ENCODE results near the gene NR1H2.

Gene NR1H2

DNA sequence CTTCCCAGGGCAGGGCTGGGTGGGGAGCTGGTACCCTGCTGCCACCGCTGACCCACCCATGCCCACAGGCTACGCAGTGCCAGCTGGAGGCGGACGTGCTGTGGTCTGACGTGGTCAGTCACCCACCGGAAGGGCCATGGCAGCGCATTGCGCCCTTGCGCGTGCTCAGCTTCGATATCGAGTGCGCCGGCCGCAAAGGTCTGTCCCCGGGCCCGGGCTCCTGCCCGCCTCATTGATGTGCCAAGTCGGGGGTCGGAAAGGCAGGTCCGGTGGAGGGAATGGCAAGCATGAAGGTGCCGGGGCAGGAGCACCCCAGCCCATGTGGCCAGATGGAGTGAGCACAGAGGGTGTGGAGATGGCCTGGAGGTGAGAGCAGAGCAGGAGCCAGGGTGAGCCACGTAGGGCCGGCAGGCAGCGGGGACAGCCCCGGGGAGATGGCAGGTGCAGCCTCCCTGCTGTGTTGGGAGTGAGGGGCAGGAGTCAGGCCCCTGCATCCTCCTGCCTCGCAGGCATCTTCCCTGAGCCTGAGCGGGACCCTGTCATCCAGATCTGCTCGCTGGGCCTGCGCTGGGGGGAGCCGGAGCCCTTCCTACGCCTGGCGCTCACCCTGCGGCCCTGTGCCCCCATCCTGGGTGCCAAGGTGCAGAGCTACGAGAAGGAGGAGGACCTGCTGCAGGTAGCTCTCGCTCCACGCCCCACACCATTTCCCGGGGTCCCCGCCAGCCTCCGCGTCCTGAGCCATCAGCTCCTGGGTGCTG, 26.5 kb downstream of the NR1H2 start:
- no peak for DNase-seq (ENCODE audit: low spot score)

DNA sequence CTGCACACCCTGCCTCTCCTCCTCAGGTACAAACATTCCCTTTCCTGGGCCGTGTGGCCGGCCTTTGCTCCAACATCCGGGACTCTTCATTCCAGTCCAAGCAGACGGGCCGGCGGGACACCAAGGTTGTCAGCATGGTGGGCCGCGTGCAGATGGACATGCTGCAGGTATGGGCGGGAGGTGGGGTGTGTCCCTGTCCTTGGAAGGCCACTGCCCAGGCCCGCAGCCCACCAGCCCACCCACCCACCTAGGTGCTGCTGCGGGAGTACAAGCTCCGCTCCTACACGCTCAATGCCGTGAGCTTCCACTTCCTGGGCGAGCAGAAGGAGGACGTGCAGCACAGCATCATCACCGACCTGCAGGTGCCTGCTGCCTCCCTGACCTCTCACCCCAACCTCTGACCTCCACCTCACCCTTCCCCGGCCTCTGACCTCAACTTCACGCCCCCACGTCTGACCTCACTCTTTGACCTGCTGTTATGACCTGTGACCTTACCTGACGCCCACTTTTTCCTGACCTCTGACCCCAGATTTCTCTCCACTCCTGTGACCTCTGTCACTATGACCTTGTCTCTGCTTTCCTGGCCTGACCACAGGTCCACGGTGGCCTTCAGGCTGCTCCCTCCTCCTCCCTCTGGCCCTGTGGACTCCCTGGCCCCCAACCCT, 30.0 kb downstream of the NR1H2 start:
- no peak for DNase-seq (ENCODE audit: low spot score)

DNA sequence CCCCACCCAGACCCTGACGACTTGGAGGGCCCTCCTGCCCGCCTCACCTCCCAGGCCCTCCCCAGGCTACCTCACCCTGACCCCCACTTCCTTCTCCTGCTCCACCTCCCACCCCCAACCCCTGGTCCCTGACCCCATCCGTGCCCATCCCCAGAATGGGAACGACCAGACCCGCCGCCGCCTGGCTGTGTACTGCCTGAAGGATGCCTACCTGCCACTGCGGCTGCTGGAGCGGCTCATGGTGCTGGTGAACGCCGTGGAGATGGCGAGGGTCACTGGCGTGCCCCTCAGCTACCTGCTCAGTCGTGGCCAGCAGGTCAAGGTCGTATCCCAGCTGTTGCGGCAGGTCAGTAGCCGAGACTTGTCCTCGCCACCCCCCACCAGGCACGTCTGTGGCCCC, 30.6 kb downstream of the NR1H2 start:
- DNase-seq (ENCODE audit: low spot score) = no peak

DNA sequence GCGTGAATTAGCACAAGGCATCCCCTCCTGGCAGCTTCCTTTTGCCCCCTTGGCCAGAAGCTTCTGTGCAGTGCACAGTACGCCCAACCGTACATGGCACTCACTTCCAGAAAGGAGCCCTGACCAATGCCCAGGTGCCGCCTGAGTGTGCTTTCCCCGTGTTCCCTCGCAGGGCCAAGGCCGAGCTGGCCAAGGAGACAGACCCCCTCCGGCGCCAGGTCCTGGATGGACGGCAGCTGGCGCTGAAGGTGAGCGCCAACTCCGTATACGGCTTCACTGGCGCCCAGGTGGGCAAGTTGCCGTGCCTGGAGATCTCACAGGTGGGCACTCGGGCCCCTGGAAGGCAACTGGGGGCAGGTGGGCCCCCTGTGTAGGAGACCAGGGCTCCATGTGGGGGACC, 33.1 kb downstream of the NR1H2 start:
- no peak for DNase-seq (ENCODE audit: low spot score)

DNA sequence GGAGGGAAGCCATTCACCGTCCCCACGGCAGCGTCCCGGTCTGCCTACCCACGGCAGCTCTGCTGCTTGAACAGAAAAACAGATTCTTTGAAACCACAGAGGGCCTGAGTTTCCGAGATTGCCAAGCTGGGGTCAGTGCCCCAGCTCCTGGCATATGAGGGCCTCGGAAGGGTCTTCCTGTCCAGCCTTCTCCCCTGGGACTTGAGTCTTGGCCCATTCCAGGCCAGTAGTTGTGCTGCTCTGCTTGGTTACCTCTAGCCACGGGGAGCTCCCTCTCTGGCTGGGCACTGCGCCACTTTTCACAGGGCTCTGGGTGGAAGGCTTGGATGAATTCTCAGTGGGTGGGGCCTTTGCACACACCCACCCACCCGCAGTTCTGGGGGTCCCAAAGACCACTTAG, 33.9 kb downstream of the NR1H2 start:
- DNase-seq (ENCODE audit: low spot score) = no peak

DNA sequence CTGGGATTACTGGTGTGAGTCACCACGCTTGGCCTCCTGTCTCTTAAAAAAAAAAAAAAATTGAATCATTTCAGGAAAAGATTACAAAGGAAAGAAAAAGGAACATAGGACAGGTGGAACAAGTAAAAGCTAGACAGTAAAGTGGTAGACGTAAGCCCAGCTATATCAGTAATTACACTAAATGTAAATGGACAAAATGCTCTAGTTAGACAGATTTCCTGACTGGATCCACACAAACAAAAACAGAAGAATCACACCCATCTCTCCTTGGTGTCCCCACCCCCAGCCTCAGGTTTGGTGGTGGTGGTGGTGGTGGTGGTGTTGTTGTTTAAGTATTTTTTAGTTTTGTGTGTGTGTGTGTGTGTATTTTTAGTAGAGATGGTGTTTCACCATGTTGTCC, 36.2 kb downstream of the NR1H2 start:
- DNase-seq (ENCODE audit: low spot score) = no peak

DNA sequence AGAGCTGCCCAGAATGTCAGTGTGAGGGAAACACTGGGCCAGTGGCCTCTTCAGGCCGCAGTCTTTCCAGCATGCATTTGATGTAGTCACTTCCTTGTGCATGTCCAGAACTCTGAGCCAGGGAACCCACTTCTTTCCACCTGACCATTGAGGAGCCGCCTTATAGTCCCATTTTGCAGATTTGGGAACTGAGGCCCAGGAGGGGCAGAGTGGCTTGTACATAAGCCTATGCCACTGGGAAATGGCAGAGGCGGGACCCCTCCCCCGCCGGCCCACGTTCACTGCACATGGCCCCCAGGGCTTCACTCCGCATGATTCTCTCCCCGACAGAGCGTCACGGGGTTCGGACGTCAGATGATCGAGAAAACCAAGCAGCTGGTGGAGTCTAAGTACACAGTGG, 36.8 kb downstream of the NR1H2 start:
- DNase-seq (ENCODE audit: low spot score) = no peak

DNA sequence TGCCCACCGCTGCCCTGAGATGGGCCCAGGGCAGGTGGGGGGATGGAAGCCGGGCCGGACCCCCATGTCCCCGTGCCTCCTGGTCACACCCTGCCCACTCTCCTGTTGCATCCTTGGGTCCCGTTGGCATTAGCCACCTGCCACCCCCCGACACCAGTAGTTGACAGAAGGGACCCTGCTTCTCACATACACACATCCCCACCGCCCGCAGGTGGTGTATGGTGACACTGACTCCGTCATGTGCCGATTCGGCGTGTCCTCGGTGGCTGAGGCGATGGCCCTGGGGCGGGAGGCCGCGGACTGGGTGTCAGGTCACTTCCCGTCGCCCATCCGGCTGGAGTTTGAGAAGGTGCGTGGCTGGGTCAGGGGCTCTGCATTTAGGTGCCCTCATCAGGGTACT, 37.3 kb downstream of the NR1H2 start:
- DNase-seq (ENCODE audit: low spot score) = no peak

DNA sequence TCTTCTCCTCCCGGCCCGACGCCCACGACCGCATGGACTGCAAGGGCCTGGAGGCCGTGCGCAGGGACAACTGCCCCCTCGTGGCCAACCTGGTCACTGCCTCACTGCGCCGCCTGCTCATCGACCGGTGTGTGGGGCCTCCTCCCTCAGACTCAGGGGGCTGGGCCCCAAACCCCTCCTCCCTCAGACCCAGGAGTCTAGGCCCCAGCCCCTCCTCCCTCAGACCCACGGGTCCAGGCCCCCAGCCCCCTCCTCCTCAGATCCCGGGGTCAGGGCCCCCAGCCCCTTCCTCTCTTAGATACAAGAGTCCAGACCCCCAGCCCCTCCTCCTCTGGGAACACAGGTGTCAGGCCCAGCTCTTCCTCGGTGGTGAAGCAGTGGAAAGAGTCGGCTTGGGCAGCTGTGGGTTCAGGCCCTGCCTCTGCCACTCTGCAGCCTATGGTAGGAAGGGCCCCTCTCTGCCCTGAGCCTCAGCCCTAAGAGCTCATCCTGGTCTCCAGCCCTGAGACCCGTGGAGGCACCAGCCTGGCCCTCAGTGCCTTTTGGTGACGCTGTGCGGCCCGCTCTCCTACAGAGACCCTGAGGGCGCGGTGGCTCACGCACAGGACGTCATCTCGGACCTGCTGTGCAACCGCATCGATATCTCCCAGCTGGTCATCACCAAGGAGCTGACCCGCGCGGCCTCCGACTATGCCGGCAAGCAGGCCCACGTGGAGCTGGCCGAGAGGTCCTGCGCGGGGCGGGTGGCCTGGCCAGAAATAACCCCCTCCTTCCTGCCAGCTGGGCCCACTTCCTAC, 38.8 kb downstream of the NR1H2 start:
- no peak for DNase-seq (ENCODE audit: low spot score)

DNA sequence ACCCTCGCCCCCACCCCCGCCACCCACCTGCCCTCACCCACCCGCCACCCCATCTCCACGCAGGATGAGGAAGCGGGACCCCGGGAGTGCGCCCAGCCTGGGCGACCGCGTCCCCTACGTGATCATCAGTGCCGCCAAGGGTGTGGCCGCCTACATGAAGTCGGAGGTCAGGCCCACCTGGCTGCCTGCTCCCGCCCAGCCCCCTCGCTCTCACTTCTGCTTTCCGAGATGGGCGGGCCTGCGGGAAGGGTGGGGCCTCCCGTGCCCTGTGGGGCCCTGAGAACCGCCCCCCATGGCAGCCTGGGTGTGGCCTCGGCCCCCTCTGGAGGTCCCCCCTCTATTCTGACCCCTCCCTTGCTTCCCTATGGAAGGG, 39.4 kb downstream of the NR1H2 start:
- DNase-seq (ENCODE audit: low spot score) = no peak

DNA sequence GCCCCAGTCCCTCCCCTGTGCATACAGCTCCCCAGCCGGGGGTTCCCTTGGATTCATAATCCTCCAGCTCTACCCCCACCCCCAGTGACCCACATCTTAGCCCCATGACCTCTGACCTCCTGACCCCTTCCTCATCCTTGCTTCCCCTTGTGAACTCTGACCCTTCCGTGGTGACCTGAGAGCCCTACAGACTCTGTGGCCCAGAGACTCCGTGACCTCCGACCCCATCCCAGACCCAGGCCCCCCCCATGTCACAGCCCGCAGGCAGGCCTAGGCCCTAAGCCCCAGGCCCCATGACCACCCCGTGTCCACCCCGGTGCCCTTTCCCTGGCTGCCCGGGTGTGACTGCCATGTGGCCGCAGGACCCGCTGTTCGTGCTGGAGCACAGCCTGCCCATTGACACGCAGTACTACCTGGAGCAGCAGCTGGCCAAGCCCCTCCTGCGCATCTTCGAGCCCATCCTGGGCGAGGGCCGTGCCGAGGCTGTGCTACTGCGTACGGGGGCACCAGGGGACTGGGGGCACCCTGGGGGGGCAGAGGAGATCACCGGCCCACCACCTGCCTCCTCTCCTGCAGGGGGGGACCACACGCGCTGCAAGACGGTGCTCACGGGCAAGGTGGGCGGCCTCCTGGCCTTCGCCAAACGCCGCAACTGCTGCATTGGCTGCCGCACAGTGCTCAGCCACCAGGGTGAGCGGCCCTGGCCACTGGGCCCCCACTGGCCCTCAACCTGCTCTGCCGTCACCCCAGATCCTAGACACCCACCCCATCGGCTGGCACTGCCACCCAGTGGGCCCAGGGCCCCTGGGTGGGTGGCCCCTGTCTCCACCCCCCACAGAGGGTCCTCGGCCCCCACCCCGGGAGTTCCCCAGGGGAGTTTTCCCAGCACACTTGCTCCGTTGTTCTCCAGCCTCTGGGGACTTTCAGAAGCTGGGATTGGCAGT, 40.0 kb downstream of the NR1H2 start:
- DNase-seq (ENCODE audit: low spot score) = no peak

DNA sequence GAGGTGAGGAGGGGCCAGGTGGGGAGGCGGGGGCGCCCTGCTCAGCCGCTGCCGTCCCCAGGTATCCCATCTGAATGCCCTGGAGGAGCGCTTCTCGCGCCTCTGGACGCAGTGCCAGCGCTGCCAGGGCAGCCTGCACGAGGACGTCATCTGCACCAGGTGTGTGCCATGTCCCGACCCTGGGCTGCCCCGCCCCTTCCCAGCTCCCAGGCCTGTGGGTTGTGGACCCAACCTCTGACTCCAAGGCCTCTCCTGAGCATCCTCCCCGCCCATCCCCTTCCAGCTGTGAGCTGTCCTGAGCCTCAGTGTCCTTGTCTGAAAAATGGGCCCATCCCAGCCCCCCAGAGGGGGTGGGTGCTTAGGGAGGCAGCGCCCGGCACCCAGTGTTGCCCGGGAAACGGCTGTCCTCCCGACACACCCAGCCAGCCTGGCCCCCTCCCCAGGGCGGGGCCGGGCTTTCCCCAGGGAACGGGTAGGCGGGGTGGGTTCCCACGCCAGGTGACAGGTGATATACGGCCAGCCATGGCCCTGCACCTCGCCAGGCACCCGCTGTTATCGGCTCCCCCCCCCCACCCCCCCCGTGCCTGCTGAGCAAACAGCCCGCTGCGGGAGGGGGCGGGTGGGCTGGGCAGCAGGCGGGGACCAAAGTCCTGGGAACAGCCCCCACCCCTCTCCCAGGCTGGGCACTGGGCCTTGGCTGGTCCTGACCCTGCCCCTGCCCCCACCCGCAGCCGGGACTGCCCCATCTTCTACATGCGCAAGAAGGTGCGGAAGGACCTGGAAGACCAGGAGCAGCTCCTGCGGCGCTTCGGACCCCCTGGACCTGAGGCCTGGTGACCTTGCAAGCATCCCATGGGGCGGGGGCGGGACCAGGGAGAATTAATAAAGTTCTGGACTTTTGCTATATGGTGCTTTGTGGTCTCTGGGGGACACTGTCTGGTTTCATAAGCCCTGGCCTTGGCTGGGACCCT, 41.1 kb downstream of the NR1H2 start:
- DNase-seq (ENCODE audit: low spot score) = peak; percentile 58

DNA sequence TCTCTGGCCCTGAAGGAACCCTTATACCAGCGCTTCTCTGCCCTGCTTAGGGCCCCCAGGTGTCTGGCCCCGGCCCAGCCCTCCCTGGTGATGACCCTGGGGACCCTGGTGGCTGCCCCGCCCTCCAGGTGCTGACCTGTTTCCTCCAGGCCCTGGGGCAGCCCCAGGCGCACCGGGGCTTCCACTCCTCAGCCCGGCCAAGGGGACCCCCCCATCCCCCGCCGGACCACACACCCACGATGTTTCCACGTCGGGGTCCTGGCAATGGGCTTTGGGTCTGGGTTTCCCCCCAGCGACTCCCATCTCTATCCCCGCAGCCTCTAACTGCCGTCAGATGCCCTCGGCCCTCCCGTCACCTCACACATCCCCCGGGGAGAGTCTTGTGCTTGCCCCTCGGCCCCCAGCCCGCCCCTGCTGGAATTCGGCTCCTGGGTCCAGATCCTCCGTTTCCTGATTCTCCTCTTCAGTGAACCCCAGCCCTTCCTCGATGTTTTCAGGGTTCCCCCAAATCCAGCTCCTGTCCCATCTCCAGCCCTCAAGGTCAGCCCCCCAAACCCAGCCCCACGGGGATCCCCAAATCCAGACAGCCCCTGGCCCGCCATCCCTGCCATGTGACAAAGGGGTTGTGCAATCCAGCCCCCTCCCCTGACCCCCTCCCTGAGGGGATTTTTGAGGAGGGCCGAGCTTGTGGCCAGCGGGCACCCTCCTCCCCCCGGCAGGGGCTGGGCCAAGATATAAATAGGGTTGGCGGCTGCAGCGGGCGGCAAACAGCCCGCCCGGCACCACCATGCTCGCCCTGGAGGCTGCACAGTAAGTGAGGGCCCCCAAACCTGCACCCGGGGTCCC, 42.1 kb downstream of the NR1H2 start, which contains the start of gene SPIB:
TSS of gene SPIB (plus strand) at position 763 of the 846 bp plus-strand sequence. CDS start at position 788, 25 bp downstream.
- DNase-seq (ENCODE audit: low spot score) = no peak

DNA sequence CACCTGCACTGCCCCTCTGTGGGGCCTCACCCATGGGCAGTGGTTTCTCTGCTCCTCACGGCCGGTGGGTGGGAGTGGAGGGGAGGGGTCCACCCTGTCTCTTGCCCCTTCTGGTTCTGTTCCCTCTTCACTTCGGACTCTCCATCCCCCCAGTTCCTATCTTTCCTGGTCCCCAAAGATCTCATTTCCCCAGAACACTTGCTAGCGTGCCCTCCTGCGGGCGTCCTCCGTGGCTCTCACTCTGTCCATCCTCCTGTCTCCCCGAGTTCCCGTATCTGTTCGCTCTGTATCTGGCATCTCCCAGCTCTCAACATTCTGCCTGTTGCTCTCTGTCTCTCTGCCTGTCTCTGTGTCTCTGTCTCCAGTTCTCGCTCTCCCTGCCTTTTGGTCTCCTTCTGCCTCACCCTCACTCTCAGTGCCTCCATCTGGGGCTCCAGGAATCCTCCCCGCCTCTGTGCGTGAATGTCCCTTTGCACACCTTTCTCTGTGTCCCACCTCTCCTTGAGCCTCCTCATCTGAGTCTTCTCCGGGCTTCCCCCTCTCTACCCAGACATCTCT, 42.8 kb downstream of the NR1H2 start:
- DNase-seq (ENCODE audit: low spot score) = no peak

DNA sequence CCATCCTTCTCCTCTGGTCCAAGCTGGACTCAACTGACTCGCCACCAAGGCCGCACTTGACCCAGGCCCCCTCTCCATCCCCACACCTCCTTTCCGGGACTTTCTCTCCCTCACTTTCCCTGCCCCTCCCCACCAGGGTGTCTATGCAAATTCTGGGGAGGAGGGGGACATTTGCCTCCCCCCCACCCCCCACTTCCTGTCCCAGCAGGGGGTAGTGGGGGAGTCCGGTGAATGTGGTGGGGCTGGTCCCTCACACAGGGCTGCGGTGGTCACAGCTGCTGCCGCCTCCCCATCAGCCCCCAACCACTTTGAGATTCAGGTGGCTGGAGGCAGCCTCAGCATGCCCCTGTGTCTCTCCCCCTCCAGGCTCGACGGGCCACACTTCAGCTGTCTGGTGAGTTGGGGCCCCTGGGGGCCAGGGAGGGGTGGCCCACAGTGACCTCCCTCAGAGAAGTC, 43.4 kb downstream of the NR1H2 start:
- no peak for DNase-seq (ENCODE audit: low spot score)

DNA sequence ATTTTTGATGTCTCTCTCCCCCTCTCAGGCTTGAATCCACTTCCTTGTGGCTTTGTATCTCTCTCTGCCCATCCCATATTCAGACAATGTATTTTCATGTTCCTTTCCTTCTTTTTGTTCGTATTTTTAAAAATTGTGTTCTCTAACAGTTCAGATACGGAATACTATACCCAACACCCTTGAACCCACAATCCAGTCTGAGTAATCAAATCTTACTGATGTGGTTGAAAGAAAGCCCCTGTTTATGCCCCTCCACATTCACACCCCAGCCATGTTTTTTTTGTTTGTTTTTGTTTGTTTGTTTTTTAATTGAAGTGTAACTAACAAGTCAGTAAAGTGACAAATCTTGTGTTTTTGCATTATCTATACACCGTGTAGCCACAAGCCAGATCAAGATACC, 43.9 kb downstream of the NR1H2 start:
- no peak for DNase-seq (ENCODE audit: low spot score)

DNA sequence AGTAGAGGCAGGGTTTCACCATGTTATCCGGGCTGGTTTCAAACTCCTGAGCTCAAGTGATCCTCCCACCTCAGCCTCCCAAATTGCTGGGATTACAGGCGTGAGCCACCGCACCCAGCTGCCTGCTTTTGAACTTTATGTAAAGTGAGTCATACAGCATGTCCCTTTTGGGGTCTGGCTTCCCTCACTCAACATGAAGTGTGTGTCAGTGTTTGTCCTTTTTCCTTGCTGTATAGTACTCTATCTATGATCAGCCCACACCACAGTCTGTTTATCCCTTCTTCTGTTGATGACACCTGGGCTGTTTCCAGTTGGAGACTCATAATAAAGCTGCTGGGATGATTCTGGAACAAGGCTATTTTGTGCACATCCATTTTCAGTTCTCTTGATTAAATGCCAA, 44.6 kb downstream of the NR1H2 start:
- DNase-seq (ENCODE audit: low spot score) = no peak

DNA sequence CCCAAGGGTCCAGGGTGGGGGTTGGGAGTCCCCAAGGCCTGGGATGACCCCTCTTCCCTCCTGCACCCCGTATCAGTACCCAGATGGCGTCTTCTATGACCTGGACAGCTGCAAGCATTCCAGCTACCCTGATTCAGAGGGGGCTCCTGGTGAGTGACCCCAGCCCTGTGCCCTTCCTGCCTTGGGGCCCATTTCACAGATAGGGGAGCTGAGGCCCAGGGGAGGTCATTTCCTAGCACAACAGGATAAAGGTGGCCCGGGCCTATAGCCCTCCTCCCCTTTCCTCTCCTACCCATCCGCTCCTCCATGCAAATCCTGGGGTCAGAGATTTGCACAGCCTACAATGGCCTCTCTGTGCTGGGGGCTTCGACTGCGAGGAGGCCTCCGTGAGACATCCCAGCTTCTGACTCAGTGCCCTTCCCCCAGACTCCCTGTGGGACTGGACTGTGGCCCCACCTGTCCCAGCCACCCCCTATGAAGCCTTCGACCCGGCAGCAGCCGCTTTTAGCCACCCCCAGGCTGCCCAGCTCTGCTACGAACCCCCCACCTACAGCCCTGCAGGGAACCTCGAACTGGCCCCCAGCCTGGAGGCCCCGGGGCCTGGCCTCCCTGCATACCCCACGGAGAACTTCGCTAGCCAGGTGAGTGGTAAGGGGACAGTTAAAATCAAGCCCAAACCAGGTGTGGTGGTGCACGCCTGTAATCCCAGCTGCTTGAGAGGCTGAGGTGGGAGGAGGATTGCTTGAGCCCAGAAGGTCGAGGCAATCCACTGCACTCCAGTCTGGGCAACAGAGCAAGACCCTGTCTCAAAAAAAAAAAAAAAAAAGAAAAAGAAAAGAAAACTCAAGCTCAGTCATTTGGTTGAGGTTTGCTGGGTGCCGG, 46.4 kb downstream of the NR1H2 start:
- DNase-seq (ENCODE audit: low spot score) = no peak

Measured in SW480 (cell line).